ENCODE measurements around the gene CD99L2. TPM values are rescaled to one million over a fixed set of nuclear protein-coding genes. Genes with fewer than 3 reads are reported as not detected.
A peak's percentile ranks its signal among the peaks of the same experiment; 100 is the strongest.

CD99L2 gene, protein sequence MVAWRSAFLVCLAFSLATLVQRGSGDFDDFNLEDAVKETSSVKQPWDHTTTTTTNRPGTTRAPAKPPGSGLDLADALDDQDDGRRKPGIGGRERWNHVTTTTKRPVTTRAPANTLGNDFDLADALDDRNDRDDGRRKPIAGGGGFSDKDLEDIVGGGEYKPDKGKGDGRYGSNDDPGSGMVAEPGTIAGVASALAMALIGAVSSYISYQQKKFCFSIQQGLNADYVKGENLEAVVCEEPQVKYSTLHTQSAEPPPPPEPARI
- total RNA-seq (2021; ENCODE audit: unreplicated experiment) (156 TPM), Bru-seq, nascent RNA (percentile 86 among the genes with signal in this experiment), BruChase-seq, experiment 1, labeled RNA remaining after a 2-hour chase (percentile 77 among the genes with signal in this experiment), BruChase-seq, experiment 2, labeled RNA remaining after a 6-hour chase (percentile 82 among the genes with signal in this experiment)
- 193 TPM for polyA plus RNA-seq (2012; ENCODE audit: insufficient read length)
- long read RNA-seq, transcript CD99L2-203 (11 exons, 3,604 nt), result major isoform, 126 of 312 reads
- long read RNA-seq, partial matches to known transcripts, result 32 of 312 reads
- long read RNA-seq, other reads (novel, unspliced or antisense), result 149 of 312 reads

DNA sequence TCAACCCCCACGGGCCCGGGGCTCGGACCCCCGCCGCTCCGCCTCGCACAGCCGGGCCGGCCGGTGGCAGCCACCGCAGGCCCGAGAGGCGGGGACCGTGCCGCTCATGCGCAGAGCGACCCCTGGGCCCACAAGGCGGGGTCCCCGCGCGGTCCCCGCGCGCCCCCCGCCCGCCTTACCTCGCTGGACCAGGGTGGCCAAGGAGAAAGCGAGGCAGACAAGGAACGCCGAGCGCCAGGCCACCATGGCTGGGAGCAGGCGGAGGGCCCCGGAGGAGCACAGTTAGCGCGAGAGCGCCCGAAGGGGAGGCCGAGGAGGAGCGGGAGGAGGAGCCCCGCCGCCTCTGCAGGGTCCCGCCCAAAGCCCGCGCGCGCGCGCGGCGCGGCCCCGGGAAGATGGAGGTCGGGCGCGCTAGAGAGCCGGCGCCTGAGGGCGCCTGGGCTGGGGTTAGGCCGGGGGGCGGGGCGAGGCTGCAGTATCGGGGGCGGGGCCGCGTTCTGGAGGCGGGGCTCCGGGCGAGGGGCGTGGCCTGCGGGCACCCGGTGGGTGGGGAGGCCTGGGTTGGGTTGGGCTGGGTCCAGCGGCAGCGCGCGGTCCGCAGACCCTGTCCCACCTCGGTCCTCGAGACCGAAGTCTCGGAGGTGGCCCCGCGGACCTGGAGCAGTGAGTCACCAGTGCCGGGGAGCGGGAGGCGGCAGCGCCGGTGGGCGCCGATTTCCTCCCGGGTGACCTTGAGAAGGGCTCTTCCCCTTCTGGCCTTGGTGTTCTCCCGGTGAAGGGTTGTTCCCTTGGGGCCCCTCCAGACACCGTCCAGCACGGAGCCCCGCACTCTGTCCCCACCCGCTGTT is at the start of gene CD99L2:
TSS of gene CD99L2 (minus strand) at position 326 of the 848 bp plus-strand sequence. CDS start at position 246, 80 bp downstream.
- no peaks in the 10 kb centered on the region for H3K9me3 ChIP-seq (ENCODE audit: control insufficient read depth, insufficient read depth, low read depth, low read length)
- ATAC-seq, result peak; percentile 95
- intact Hi-C loops (cut with micrococcal nuclease; ENCODE audit: unreplicated experiment) (loop anchor here (5.0 kb wide), 1 partner anchor 84 kb away; the partner anchor contains the start of gene HMGB3), in situ Hi-C loops (cut with HindIII; ENCODE audit: low pct_unique_long_range_greater_than_20kb, low sequenced_read_pairs) (no loop called here)
- BruUV-seq (replicated peaks), result no TSS peak
- H3K4me1 ChIP-seq (ENCODE audit: control insufficient read depth, insufficient read depth, low read length), result peaks cover 12% of the 10 kb centered on the region
- ChIA-PET CTCF (no interaction called here), POLR2A (interaction anchor here (0.6 kb wide), 1 partner anchor 92 kb away, joined by 7 read pairs; no protein-coding TSS in a partner anchor)
- peak; percentile 48 for DNase-seq (ENCODE audit: low read depth, low spot score)
- peak within 1 kb of the TSS; percentile 80 to 86 for H3K4me3 ChIP-seq (ENCODE audit: low read depth in 2 of 2, low read length in 2 of 2)
- H3K27me3 ChIP-seq (ENCODE audit: control insufficient read depth, insufficient read depth, low read length), result no peaks in the 10 kb centered on the region
- no peak for TF ChIP-seq CTCF (IDR thresholded peaks at IDR 0.05)
- TF ChIP-seq REST (IDR thresholded peaks at IDR 0.05; ENCODE audit: insufficient read depth in 1 of 2, low read depth in 2 of 2, low read length in 1 of 2), result no peak
- TF ChIP-seq POLR2AphosphoS5 (IDR thresholded peaks at IDR 0.05; ENCODE audit: low read depth, low read length), result peak; percentile 80
- TF ChIP-seq TCF7L2 (IDR thresholded peaks at IDR 0.05; ENCODE audit: low read depth, low read length), result no peak
- peak; percentile 76; the same call in 1 of the 2 replicates for TF ChIP-seq SIN3A (IDR thresholded peaks at IDR 0.05; ENCODE audit: borderline replicate concordance, insufficient read depth, low read depth, low read length)
- no peaks in the 10 kb centered on the region for H3K36me3 ChIP-seq (ENCODE audit: control insufficient read depth, insufficient read depth, low read length)
- H3K27ac ChIP-seq (ENCODE audit: low read length), result peak within 1 kb of the TSS; percentile 83

DNA sequence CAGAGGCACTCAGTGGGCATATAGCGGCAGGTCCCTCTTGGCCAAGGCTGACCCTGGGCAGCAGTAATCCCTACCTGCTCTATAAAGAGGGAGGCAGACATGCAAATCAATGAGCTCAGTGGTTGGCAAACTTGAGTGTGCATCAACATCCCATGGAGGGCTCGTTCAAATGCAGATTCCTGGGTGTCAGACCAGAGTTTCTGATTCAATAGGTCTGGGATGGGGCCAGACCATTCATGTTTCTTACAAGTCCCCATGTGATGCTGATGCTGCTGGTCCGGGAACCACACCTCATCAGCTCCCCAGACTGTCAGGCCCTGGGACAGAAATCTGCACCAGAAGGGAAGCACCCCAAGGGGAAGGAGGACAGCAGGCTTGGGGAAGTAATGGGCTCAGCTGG is 45.8 kb upstream of the CD99L2 start:
- ChIA-PET CTCF (no interaction called here), POLR2A (no interaction called here)
- Histone ChIP-seq H3K36me3 (ENCODE audit: control insufficient read depth, insufficient read depth, low read length) (no peaks in the 10 kb centered on the region), H3K4me3 (ENCODE audit: low read depth in 2 of 2, low read length in 2 of 2) (no peak overlapping the region), H3K4me1 (ENCODE audit: control insufficient read depth, insufficient read depth, low read length) (no peaks in the 10 kb centered on the region), H3K27me3 (ENCODE audit: control insufficient read depth, insufficient read depth, low read length) (no peaks in the 10 kb centered on the region), H3K9me3 (ENCODE audit: control insufficient read depth, insufficient read depth, low read depth, low read length) (no peaks in the 10 kb centered on the region), H3K27ac (ENCODE audit: low read length) (no peak overlapping the region)
- TF ChIP-seq POLR2AphosphoS5 (IDR thresholded peaks at IDR 0.05; ENCODE audit: low read depth, low read length) (no peak), TCF7L2 (IDR thresholded peaks at IDR 0.05; ENCODE audit: low read depth, low read length) (no peak), SIN3A (IDR thresholded peaks at IDR 0.05; ENCODE audit: borderline replicate concordance, insufficient read depth, low read depth, low read length) (no peak), REST (IDR thresholded peaks at IDR 0.05; ENCODE audit: insufficient read depth in 1 of 2, low read depth in 2 of 2, low read length in 1 of 2) (no peak), CTCF (IDR thresholded peaks at IDR 0.05) (no peak)
- no peak for DNase-seq (ENCODE audit: low read depth, low spot score)
- no peak for ATAC-seq
- BruUV-seq (replicated peaks), result no TSS peak
- intact Hi-C loops (cut with micrococcal nuclease; ENCODE audit: unreplicated experiment) (no loop called here), in situ Hi-C loops (cut with HindIII; ENCODE audit: low pct_unique_long_range_greater_than_20kb, low sequenced_read_pairs) (no loop called here)
